CD4-positive, alpha-beta T cell treated with Interleukin-2 at 100 ng/mL for 4 hours (primary cell): Measurements from ENCODE around the gene IFT27.
"Not testable (repeated sequence)": the region's sequence is repeated elsewhere in the genome, so short reads cannot be mapped to it uniquely, and the experiment has no call there.

Experiments used
- DNase-seq: peaks from one replicate; pipeline ENCODE4 v3.0.0-alpha.2; 2020; ENCODE audit warnings: low spot score

The IFT27 gene

DNA sequence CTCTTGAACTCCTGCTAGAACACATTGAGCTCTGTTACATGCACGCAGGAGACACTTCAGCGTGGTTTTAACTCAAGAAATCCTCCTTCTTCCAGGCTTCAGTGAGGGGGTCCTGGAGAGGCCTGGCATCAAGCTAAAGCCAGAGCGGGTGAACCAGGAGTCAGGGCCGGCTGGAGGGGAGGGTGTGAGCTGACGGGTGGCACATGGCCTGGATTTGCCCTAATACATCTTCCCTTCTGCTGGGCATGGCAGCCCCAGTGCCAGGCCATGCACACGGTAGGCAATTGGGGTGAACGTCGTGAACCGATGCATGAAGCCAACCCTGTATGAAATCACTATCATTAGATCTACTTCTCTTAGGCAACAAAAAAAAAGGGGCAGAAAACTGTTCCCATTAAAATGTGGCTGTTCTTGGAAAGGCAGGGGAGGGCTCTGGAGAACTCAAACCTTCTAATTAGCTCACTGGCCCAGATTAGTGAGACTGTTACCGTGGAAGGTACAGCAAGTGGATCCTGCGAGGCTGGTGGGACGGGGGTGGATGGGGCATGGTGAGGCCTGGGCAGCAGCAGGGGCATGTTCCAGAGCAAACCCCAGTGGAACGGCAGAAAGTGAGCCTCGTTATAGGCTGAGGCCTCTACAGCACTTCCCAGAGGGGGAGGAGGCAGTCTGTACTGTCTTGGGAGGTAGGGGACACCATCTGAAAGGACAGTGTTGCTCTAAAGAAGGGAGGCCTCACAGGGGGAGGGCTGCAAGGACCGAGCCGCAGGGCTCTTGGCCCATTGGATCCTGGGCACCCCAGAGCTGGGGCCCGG, 10.6 kb downstream of the IFT27 start:
- DNase-seq = no peak

GRCh38 chr22:36764641-36765040, 11.3 kb downstream of the IFT27 start:
- no peak for DNase-seq

GRCh38 chr22:36764060-36764459, 11.9 kb downstream of the IFT27 start:
- DNase-seq = no peak

DNA sequence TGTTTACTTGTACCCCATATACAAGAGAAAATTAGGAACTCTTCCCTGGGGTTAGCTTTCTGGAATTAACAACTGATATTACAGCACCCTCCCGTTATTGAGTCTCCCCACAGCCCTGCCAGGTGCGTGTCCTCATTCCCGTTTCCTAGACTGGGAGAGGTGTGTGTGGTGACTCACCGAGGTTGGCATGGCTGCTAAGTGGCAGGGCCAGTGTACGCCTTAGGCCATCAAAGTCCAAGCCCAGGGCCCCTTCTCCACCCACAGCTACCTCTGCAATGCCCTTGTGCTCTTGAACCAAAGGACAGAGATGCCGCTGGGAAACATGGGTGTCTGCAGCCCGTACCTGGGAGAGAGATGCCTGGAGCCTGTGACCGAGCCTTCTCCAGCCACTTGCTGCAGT, 12.3 kb downstream of the IFT27 start:
- DNase-seq = no peak

DNA sequence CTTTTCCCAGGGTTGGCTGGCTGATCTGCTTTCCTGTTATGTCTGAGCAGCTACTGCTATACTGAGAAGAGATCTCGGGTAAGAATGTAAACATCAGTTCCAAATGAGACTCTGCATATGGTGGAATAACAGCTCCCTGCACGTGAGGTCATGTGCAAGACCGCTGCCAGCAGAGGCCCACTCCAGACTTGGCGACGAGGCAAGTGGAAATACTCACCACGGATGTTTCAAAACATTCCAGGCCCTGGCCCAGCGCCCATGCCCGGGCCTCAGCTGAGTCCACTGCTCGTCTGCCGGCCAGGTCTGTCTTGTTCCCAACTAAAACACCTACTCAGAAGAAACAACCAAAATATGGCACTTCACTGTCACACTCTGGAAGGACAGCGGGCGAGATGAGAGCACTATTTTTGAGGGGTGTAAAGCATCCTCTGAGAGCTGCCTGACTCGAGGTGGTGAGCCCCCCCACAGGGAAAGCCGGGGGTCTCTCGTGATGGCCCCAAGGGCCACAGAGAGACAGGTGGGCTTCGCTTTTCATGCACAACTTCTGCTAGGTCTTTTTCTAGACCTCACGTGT, 13.1 kb downstream of the IFT27 start:
- DNase-seq = no peak

DNA sequence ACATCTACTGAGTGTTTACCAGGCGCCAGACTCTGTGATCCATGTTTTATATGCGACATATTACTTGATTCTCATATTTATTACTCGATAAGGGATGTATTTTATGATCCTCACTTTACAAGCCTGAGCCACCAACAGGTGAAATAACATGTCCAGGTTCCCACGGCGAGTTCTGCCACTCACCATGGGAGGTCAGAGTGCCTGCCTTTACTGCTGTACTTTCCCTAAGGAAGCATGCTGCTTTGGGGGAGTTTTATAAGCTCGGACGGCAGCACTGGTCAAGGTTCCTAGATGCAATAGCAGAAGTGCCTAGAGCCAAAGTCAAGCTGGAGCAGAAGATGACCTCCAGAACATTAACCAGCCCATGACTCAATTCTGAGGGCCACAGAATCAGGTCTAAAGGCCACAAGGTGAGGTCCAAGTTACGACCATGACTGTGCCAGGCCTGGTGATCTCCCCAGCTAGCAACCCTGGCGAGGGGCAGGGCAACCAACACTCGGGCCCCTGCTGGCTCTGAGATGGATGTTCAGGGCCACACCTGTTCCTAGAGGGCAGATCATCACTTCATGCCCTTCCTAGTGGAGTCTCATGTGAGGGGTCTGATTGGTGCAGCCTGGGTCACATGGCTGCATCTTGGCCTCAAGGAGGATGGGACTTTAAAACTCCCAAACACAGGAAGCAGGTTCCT, 14.2 kb downstream of the IFT27 start:
- no peak for DNase-seq

DNA sequence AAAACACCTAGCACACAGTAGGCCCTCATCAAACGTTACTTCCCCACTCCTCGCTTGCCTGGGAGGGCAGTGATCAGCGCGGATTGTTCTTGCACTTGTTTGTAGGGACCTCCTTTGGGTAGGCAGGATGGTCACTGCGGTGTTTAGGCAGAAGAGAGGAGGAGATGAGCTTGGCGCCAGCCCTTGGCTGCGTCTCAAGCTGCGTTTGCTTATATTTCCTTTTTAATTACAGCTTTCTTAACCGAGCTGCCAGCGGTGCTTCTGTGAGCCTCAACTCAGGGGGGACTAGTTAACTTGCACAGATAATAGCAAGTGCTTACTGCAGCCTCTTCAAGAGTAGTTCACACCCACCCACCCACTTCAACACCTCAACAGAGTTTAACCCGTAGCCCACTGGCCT, 15.1 kb downstream of the IFT27 start:
- no peak for DNase-seq

DNA sequence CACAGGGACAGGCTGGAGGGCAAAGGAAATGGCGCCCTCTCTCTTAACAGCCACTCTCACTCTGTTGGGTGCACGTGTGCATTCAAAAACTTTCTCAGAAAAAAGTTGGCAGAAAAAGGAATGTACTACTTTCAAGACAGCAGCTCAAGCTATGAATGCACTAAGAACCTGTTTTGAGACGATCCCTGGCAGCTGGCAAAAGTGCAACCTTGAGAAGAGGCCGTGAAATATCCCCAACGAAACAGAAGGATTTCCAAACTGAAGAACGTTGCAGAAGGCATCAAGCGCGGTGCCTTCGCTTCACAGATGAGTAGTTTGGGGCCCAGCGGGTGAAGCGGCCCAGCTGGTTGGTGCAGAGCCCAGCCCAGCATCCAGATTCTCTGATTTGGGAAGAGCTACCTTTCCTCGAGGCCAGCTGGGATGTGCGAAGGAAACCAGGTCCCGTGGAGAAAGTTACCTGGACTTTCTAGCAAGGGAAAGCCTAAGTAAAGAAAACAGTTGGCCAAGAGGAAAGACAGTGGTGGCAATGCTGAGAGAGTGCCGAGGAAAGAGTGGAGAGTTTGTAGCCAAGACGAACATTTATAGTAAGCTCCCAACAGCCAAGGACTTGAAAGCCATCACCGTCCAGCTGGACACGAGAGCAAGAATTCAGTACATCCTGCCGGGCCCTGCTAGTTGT, 16.3 kb downstream of the IFT27 start:
- DNase-seq = no peak

DNA sequence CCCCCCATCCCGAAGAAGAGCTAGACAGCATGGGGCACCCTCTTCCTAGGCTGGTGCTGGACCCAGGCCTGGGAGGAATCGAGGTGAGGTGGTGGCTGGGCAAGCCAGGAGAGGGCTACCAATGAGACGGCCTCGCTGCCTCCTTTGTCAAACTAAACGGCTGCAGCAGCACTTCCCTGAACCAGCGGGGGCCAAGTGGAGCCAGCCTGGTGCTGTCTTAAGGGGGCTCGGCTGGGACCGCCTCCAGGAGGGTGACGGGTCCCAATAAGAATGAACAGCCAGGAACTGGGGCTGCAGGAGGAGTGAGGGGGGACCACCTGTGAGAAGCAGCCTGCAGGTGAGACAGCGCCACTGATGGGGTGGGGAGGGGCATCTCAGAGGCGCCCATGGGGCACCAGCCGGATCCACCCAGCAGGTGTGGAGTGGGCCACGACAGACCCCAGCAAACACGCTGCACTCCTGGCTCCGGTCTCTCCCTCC, 17.1 kb downstream of the IFT27 start:
- no peak for DNase-seq

DNA sequence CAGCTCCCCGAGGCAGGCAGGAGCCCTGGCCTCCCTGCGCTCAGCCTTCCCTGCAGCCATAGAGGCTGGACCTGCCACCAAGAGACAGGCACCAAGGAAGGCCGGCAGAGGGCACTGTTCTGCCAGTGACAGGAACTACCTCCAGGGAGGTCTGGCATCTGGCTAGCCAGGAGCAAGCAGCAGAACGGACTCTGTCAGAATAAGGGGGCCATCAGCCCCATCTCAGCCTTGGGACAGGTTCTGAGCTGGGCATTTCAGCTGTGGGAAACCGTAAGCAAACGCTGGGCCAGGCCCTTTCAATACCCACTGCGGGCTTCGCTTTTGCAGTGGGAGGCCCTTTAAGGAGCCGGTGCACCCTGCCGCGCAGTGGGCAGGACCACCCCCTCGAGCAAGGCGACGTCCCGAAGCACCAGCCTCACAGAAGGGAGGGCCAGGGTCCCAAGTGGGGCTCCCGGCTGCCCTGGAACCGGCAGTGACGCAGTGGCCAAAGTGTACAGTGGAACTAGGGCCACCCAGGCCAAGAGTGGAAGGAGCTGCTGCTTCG, 18.2 kb downstream of the IFT27 start:
- DNase-seq = peak; percentile 70

DNA sequence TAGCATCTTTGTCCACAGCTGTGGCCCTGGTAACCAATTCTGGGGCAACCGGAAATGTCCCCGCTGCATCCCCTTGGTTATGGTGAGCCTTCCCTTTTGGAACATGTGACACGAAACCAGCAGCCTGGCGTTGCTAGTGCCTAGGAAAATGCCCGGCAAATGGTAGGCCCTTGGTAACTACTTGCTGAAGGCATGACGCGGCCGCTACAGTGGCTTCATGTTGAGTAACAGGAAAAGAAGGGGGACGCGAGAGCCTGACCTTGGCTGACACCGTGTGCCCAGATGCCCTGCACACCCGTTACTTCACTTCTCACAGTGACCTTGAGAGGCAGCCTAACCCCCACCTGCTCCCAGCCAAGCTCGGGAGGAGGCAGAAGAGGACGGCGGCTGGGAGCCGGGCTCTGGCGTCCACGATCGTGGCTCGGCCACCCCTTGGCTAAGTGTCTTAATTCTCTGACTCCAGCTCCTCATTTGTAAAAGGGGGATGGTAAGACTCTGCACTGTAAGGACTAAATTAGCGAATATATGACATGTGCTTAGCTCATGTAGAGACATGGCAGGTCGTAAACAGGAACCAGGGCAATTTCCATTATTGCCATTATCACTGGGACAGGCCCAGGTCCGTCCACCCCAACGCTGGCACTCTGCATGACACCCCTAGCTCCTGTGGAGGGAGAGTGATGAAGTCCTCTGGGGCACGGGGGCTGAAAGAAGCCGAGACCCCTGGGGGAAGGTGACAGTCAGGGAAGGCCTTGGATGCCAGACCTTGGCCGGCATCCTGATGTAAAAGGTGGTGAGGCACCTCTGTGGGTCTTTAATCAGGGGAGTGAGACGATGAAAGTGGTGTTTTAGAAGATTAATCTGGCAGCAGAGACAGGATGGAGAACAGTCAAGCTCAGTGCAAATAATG, 18.9 kb downstream of the IFT27 start:
- no peak for DNase-seq

DNA sequence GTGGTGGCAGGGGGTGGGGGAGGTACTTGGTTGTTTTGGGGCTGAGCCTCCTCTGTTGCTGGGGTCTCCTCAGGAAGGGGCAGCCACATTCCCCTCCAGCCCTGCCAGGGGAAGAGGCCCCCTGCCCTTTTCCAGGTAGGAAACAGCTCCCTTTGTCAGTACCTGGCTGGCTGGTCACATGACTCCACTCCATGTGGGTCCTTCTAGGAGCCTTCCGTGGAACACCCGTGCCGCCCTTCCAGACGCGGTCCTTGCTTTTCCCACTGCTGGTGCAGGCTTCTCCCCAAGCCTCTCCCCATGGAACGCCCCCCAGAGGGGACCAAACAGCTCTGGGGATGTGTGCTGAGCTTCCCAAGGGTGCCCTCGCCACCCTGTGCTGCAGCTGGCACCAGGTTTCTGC, 19.9 kb downstream of the IFT27 start:
- no peak for DNase-seq

DNA sequence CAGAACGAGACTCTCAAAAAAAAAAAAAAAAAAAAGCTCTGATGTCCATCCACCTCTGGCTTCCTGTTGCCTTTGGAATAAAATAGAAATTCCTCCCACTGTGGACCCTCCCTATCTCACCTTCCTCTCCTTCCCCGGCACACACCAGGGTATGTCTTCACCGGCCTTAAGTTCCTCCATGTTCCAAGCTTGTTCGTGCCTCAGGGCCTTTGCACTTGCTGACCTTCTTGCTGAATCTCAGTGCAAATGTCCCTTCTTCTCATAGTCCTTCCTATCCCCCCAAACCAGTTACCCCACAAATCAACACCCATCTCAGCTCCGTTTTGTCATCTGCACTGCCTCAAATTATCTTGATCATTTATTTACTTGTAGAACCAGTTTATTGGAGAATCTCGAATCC, 20.6 kb downstream of the IFT27 start:
- DNase-seq = no peak

- not testable (repeated sequence) for DNase-seq
Measured at GRCh38 chr22:36754881-36755280, 21.0 kb downstream of the IFT27 start.

- no peak for DNase-seq
Measured at GRCh38 chr22:36753916-36754315, 22.0 kb downstream of the IFT27 start.

GRCh38 chr22:36753120-36753802, 22.7 kb downstream of the IFT27 start:
- no peak for DNase-seq

DNA sequence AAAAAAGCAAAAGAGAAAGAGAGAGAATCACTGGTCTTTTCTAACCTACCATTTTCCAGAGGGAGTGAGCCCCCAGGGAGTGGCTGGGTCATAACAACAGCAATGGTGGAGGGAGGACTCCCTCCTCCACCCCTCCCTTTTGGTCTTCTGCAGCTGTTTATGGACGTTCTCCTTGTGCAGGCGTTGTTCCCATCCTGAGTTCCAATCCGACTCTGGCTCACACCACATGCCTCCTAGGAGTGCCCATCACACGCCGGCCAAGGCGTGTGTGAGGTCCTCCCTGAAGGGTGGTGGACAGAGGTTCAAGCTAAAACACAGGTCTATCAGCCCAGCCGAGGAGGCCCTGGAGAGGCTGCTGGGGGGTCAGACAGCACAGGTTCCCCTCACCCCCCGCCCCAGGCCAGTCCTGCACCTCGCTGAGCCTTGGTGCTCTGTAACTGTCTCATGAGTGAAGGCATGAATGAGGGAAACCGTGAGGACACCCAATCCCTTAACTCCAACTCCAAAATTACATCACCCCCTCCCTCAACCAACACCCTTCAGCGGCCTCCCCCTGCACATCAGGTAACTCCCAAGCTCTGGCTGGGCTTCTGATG, 29.4 kb downstream of the IFT27 start:
- no peak for DNase-seq

DNA sequence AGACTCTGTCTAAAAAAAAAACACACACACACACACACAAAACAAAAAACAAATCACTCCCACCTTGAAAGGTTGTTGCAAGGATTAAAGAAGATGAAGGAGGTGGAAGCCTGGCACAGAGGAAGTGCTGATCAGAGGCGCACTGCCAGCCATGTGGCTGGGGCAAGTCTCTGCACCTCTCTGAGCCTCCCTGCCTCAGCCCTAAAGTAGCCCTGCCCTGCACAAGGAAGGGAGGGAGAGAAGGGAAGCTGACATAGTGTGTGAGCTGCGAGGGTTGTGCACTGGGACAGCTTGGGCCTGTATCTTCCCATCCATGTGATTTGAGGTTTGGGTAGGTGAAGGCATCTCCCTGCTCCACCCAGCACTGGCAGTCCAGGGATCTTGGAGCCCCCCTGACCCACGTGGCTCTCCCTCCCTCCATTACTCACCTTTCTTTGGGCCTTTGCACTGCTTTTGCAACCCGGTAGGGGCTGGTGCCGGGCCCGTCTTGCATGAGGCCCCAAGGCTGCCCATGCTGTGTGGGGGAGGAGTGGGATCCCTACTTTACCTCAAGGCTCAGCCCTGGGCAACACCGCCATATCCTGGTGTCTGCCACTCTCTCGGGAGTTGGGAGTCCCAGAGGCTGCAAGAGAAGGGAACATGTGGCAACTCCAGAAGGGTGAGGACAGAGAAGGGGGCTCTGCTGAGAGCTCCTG, 30.5 kb downstream of the IFT27 start:
- DNase-seq = no peak

DNA sequence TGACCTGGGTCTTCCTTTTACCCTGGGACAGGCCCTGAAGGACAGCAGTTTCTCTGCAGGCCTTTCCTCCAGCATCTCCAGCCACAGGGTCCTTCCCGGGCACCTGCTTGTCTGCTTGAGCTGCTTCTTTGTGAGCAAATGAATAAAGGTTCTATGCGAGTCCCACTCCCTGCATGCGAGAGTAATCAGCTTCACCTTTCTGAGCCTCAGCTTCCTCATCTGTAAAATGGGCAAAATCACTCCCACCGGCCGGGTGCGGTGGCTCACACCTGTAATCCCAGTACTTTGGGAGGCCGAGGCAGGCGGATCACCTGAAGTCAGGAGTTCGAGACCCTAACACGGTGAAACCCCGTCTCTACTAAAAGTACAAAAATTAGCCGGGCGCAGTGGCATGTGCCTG, 31.1 kb downstream of the IFT27 start:
- no peak for DNase-seq

- no peak for DNase-seq
Measured at GRCh38 chr22:36744413-36744765, 31.5 kb downstream of the IFT27 start.
